ENCODE results near the gene GGPS1. TPM values are rescaled to one million over a fixed set of nuclear protein-coding genes. Genes with fewer than 3 reads are reported as not detected.

GGPS1 gene
- total RNA-seq, 1 experiment from 2014 or later: 17.4 TPM

DNA sequence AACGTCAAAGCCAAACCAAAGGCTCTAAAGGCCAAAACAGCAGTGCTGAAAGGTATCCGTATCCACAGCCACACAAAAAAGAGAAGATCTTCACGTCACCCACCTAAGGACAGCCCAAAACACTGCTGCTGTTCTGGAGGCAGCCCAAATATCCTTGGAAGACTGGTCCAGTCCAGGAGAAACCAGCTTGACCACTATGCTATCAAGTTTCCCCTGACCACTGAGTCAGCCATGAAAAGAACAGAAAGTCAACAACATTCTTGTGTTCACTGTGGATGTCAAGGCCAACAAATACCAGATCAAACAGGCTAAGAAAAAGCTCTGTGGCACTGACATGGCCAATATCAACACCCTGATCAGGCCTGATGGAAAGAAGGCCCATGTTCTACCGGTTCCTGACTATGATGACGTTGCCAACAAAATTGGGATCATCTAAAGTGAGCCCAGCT is 32.4 kb upstream of the GGPS1 start:
- H3K4me2 ChIP-seq (ENCODE audit: low read length): peak overlapping the region; percentile 57
- no peaks in the 10 kb centered on the region for H3K27me3 ChIP-seq (ENCODE audit: low read length)
- H3K27ac ChIP-seq (ENCODE audit: low read length): peak overlapping the region; percentile 68; the same call in 1 of the 2 replicates
- ATAC-seq (peak; percentile 96), DNase-seq (peak; percentile 93)
- no peaks in the 10 kb centered on the region for H3K9me2 ChIP-seq (replicated peaks; ENCODE audit: low read length)
- no peak overlapping the region for H3K4me3 ChIP-seq (ENCODE audit: low read length)
- intact Hi-C loops (cut with micrococcal nuclease): loop anchor here (1.0 kb wide), 1 partner anchor 16 kb away; no protein-coding TSS in a partner anchor
- H2AFZ ChIP-seq (ENCODE audit: low read length): no peak overlapping the region
- BruUV-seq (replicated peaks): no TSS peak
- H3K9ac ChIP-seq (ENCODE audit: low read length): no peak overlapping the region
- peaks cover 4% of the 10 kb centered on the region for H3K36me3 ChIP-seq (ENCODE audit: low read depth, low read length)
- peaks cover 80% of the 10 kb centered on the region for H3K79me2 ChIP-seq (ENCODE audit: low read length)
- ChIA-PET CTCF (no interaction called here), POLR2A (ENCODE audit: unreplicated experiment) (no interaction called here)
- H3K9me3 ChIP-seq (ENCODE audit: low read length): no peaks in the 10 kb centered on the region
- H3K4me1 ChIP-seq (ENCODE audit: insufficient read depth, low read length): peaks cover 8% of the 10 kb centered on the region
- no peaks in the 10 kb centered on the region for H3F3A ChIP-seq (ENCODE audit: low read length, unreplicated experiment)
- no peak for TF ChIP-seq EZH2phosphoT487 (IDR thresholded peaks at IDR 0.05; ENCODE audit: borderline replicate concordance, low read length)
- TF ChIP-seq CTCF (conservative IDR thresholded peaks at IDR 0.05; ENCODE audit: low read depth, low read length): no peak
- TF ChIP-seq EZH2 (IDR thresholded peaks at IDR 0.05; ENCODE audit: low read length, unreplicated experiment): no peak
- no peaks in the 10 kb centered on the region for H4K20me1 ChIP-seq (ENCODE audit: low read length)

DNA sequence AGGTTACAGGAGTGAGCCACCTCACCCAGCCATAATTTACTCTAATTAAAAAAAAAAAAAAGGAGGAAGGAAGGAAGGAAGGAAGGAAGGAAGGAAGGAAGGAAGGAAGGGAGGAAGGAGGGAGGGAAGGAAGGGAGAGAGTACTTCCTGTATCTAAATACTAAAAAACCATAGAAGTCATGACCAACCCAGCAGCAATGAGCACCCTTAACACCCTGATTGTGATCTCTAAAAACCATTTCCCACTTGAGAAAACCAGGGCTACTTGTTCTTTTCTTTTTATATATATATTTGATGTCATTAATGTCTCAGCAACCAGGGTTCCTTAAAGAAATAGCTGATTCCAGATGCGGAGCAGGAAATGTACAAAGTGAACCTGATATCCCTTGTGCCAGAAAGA is 31.6 kb upstream of the GGPS1 start:
- H3K9me2 ChIP-seq (replicated peaks; ENCODE audit: low read length): no peaks in the 10 kb centered on the region
- ChIA-PET CTCF (no interaction called here), POLR2A (ENCODE audit: unreplicated experiment) (no interaction called here)
- H3K9me3 ChIP-seq (ENCODE audit: low read length): no peaks in the 10 kb centered on the region
- ATAC-seq (no peak), DNase-seq (no peak)
- peak overlapping the region; percentile 68 for H3K27ac ChIP-seq (ENCODE audit: low read length)
- H4K20me1 ChIP-seq (ENCODE audit: low read length): no peaks in the 10 kb centered on the region
- H3K4me1 ChIP-seq (ENCODE audit: insufficient read depth, low read length): peaks cover 8% of the 10 kb centered on the region
- no peak overlapping the region for H3K9ac ChIP-seq (ENCODE audit: low read length)
- H3K36me3 ChIP-seq (ENCODE audit: low read depth, low read length): peaks cover 4% of the 10 kb centered on the region
- no peaks in the 10 kb centered on the region for H3F3A ChIP-seq (ENCODE audit: low read length, unreplicated experiment)
- intact Hi-C loops (cut with micrococcal nuclease): loop anchor here (1.0 kb wide), 1 partner anchor 16 kb away; no protein-coding TSS in a partner anchor
- H2AFZ ChIP-seq (ENCODE audit: low read length): no peak overlapping the region
- H3K79me2 ChIP-seq (ENCODE audit: low read length): peaks cover 81% of the 10 kb centered on the region
- BruUV-seq (replicated peaks): no TSS peak
- H3K4me2 ChIP-seq (ENCODE audit: low read length): no peak overlapping the region
- H3K4me3 ChIP-seq (ENCODE audit: low read length): no peak overlapping the region
- no peaks in the 10 kb centered on the region for H3K27me3 ChIP-seq (ENCODE audit: low read length)
- TF ChIP-seq EZH2 (IDR thresholded peaks at IDR 0.05; ENCODE audit: low read length, unreplicated experiment) (no peak), EZH2phosphoT487 (IDR thresholded peaks at IDR 0.05; ENCODE audit: borderline replicate concordance, low read length) (no peak), CTCF (conservative IDR thresholded peaks at IDR 0.05; ENCODE audit: low read depth, low read length) (no peak)

DNA sequence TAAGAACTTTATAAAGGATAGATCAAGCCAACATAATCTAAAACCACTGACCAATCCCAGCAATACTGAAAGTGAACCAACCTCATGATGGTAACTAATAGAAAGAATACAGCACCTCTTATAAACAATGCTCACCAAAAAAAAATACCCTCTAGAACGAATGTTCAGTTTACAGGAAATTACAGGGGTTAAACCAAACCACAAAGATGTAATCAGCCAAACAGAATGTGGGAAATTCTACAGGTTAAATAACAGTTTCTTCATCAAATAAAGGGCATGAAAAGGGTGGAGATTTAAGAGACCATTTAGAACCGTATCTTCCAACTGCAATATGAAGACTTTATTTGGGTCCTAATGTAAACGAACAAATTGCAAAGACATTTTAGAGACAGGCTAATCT is 30.8 kb upstream of the GGPS1 start:
- ChIA-PET CTCF (no interaction called here), POLR2A (ENCODE audit: unreplicated experiment) (no interaction called here)
- no peak overlapping the region for H3K4me3 ChIP-seq (ENCODE audit: low read length)
- H3K4me1 ChIP-seq (ENCODE audit: insufficient read depth, low read length): peaks cover 8% of the 10 kb centered on the region
- DNase-seq: no peak
- no peaks in the 10 kb centered on the region for H3F3A ChIP-seq (ENCODE audit: low read length, unreplicated experiment)
- no peaks in the 10 kb centered on the region for H3K9me3 ChIP-seq (ENCODE audit: low read length)
- ATAC-seq: no peak
- H2AFZ ChIP-seq (ENCODE audit: low read length): no peak overlapping the region
- no peak overlapping the region for H3K4me2 ChIP-seq (ENCODE audit: low read length)
- no peaks in the 10 kb centered on the region for H3K27me3 ChIP-seq (ENCODE audit: low read length)
- intact Hi-C loops (cut with micrococcal nuclease): no loop called here
- H3K9me2 ChIP-seq (replicated peaks; ENCODE audit: low read length): no peaks in the 10 kb centered on the region
- no peaks in the 10 kb centered on the region for H4K20me1 ChIP-seq (ENCODE audit: low read length)
- BruUV-seq (replicated peaks): no TSS peak
- H3K36me3 ChIP-seq (ENCODE audit: low read depth, low read length): peaks cover 4% of the 10 kb centered on the region
- H3K79me2 ChIP-seq (ENCODE audit: low read length): peaks cover 80% of the 10 kb centered on the region
- no peak overlapping the region for H3K27ac ChIP-seq (ENCODE audit: low read length)
- no peak overlapping the region for H3K9ac ChIP-seq (ENCODE audit: low read length)
- TF ChIP-seq CTCF (conservative IDR thresholded peaks at IDR 0.05; ENCODE audit: low read depth, low read length) (no peak), EZH2 (IDR thresholded peaks at IDR 0.05; ENCODE audit: low read length, unreplicated experiment) (no peak), EZH2phosphoT487 (IDR thresholded peaks at IDR 0.05; ENCODE audit: borderline replicate concordance, low read length) (no peak)
